MM.1S (cell line): ENCODE data around the gene BTN3A1.

Experiments used
- DNase-seq: peaks from one replicate; pipeline ENCODE4 v3.0.0-alpha.2; 2015
- H2AFZ ChIP-seq: fragments of 300-600 bp; sonication (generic); 2 replicates; pipeline ENCODE4 v1.6.0; 2016; ENCODE audit warnings: antibody characterized with exemption, low read length
- H3F3A ChIP-seq: fragments of 300-600 bp; sonication (generic); 2 replicates; pipeline ENCODE4 v1.6.1; 2016; ENCODE audit warnings: mild to moderate bottlenecking, antibody characterized with exemption, low read length, moderate library complexity, mixed read lengths; ENCODE audit not compliant: insufficient read depth
- H3K27ac ChIP-seq: fragments of 300-600 bp; sonication (generic); 2 replicates; pipeline ENCODE4 v1.5.1; 2016; ENCODE audit warnings: mild to moderate bottlenecking, low read length
- H3K27me3 ChIP-seq: fragments of 300-600 bp; sonication (generic); replicated peaks from 2 replicates; pipeline ENCODE4 v1.6.0; 2016; ENCODE audit warnings: low read length; ENCODE audit not compliant: insufficient read depth
- H3K36me3 ChIP-seq: fragments of 300-600 bp; sonication (generic); replicated peaks from 2 replicates; pipeline ENCODE4 v1.6.1; 2016; ENCODE audit warnings: mild to moderate bottlenecking, low read length, mixed read lengths; ENCODE audit not compliant: insufficient read depth
- H3K4me1 ChIP-seq: fragments of 300-600 bp; sonication (generic); 2 replicates; pipeline ENCODE4 v1.6.1; 2016; ENCODE audit warnings: low read length, mixed read lengths
- H3K4me2 ChIP-seq: fragments of 300-600 bp; sonication (generic); 2 replicates; pipeline ENCODE4 v1.6.0; 2016; ENCODE audit warnings: low read depth, low read length
- H3K4me3 ChIP-seq: fragments of 300-600 bp; sonication (generic); 2 replicates; pipeline ENCODE4 v1.5.1; 2016; ENCODE audit warnings: low read length, mixed read lengths
- H3K79me2 ChIP-seq: fragments of 300-600 bp; sonication (generic); 2 replicates; pipeline ENCODE4 v1.6.1; 2016; ENCODE audit warnings: mixed run types, low read length, mixed read lengths
- H3K9ac ChIP-seq: fragments of 300-600 bp; sonication (generic); 2 replicates; pipeline ENCODE4 v1.6.1; 2016; ENCODE audit warnings: low read length, mixed read lengths
- H3K9me2 ChIP-seq: fragments of 300-600 bp; sonication (generic); replicated peaks from 2 replicates; pipeline ENCODE4 v1.6.1; 2016; ENCODE audit warnings: mild to moderate bottlenecking, low read length, mixed read lengths; ENCODE audit not compliant: insufficient read depth
- H3K9me3 ChIP-seq: fragments of 300-600 bp; sonication (generic); replicated peaks from 2 replicates; pipeline ENCODE4 v1.6.1; 2016; ENCODE audit warnings: mild to moderate bottlenecking, low read length, mixed read lengths; ENCODE audit not compliant: insufficient read depth
- H4K20me1 ChIP-seq: fragments of 300-600 bp; sonication (generic); 2 replicates; pipeline ENCODE4 v1.6.1; 2016; ENCODE audit warnings: mild to moderate bottlenecking, low read length, moderate library complexity, mixed read lengths; ENCODE audit not compliant: insufficient read depth
- EZH2 ChIP-seq: fragments of 300-600 bp; sonication (generic); optimal IDR thresholded peaks from 2 replicates; pipeline ENCODE3; 2017; ENCODE audit warnings: low read depth, mild to moderate bottlenecking, antibody characterized with exemption, low read length, mixed read lengths
- EZH2phosphoT487 ChIP-seq: fragments of 300-600 bp; sonication (generic); IDR thresholded peaks from 2 replicates; pipeline ENCODE4 v1.6.1; 2018; ENCODE audit warnings: antibody characterized with exemption, low read length
- TF ChIP-seq, protein P1 (sequence below): fragments of 300-600 bp; sonication (generic); IDR thresholded peaks from 2 replicates; pipeline ENCODE4 v1.5.1; 2016; ENCODE audit warnings: antibody characterized with exemption, low read length, mixed read lengths

The BTN3A1 gene

DNA sequence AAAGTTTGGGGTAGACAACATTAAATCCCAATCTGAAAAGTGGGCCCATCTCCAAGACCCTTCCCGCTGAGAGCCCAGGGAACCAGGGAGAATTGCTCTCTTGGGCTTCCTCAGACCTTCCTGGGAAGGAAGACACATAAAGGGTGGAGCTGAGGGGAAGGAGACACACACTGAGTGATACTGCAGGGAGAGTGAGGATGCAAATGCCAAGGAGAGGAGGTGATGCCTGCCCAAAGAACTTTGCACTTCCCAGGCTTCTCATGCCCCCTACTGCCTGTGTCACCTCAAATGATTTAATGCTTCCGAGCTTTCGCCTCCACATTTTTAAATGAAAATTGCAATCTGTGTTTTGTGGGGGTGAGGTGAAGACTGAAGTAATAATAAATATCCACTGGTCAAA lies 48.2 kb downstream of the BTN3A1 start:
- no peak overlapping the region for H3K4me2 ChIP-seq
- 0 out of 2 replicates have a peak, but pooled peaks cover 5% of the 10 kb centered on the region for H3F3A ChIP-seq
- no peaks in the 10 kb centered on the region for H3K27me3 ChIP-seq
- H3K9ac ChIP-seq = no peak overlapping the region
- no peak overlapping the region for H3K4me3 ChIP-seq
- no peak for DNase-seq
- no peak overlapping the region for H2AFZ ChIP-seq
- no peak overlapping the region for H3K27ac ChIP-seq
- no peaks in the 10 kb centered on the region for H4K20me1 ChIP-seq
- H3K36me3 ChIP-seq = no peaks in the 10 kb centered on the region
- no peak for TF ChIP-seq EZH2phosphoT487
- TF ChIP-seq, protein P1, sequence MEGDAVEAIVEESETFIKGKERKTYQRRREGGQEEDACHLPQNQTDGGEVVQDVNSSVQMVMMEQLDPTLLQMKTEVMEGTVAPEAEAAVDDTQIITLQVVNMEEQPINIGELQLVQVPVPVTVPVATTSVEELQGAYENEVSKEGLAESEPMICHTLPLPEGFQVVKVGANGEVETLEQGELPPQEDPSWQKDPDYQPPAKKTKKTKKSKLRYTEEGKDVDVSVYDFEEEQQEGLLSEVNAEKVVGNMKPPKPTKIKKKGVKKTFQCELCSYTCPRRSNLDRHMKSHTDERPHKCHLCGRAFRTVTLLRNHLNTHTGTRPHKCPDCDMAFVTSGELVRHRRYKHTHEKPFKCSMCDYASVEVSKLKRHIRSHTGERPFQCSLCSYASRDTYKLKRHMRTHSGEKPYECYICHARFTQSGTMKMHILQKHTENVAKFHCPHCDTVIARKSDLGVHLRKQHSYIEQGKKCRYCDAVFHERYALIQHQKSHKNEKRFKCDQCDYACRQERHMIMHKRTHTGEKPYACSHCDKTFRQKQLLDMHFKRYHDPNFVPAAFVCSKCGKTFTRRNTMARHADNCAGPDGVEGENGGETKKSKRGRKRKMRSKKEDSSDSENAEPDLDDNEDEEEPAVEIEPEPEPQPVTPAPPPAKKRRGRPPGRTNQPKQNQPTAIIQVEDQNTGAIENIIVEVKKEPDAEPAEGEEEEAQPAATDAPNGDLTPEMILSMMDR = no peak
- TF ChIP-seq EZH2 = no peak
- no peaks in the 10 kb centered on the region for H3K9me2 ChIP-seq
- no peaks in the 10 kb centered on the region for H3K79me2 ChIP-seq
- no peaks in the 10 kb centered on the region for H3K9me3 ChIP-seq
- H3K4me1 ChIP-seq = peaks cover 12% of the 10 kb centered on the region

DNA sequence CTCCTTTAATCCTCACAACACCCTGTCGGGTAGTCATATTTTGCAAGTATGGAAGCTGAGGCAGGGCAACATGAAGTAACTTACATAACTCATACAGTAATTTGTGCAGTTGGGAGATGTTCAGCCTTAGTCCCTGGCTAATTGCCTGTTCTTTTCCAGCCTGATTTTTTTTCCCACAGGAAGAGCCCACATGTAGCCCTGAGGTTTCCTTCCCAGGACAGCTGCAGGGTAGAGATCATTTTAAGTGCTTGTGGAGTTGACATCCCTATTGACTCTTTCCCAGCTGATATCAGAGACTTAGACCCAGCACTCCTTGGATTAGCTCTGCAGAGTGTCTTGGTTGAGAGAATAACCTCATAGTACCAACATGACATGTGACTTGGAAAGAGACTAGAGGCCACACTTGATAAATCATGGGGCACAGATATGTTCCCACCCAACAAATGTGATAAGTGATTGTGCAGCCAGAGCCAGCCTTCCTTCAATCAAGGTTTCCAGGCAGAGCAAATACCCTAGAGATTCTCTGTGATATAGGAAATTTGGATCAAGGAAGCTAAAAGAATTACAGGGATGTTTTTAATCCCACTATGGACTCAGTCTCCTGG lies 50.7 kb downstream of the BTN3A1 start:
- Histone ChIP-seq H3F3A (no peaks in the 10 kb centered on the region), H3K4me3 (no peak overlapping the region), H3K4me1 (0 out of 2 replicates have a peak, but pooled peaks cover 4% of the 10 kb centered on the region), H4K20me1 (no peaks in the 10 kb centered on the region), H3K9ac (no peak overlapping the region), H3K9me2 (no peaks in the 10 kb centered on the region), H3K9me3 (no peaks in the 10 kb centered on the region), H3K27ac (no peak overlapping the region), H2AFZ (no peak overlapping the region), H3K36me3 (no peaks in the 10 kb centered on the region), H3K79me2 (peaks cover under 1% of the 10 kb centered on the region), H3K4me2 (no peak overlapping the region), H3K27me3 (no peaks in the 10 kb centered on the region)
- TF ChIP-seq EZH2phosphoT487 = no peak
- TF ChIP-seq EZH2 = no peak
- TF ChIP-seq, protein P1 = no peak
- no peak for DNase-seq

DNA sequence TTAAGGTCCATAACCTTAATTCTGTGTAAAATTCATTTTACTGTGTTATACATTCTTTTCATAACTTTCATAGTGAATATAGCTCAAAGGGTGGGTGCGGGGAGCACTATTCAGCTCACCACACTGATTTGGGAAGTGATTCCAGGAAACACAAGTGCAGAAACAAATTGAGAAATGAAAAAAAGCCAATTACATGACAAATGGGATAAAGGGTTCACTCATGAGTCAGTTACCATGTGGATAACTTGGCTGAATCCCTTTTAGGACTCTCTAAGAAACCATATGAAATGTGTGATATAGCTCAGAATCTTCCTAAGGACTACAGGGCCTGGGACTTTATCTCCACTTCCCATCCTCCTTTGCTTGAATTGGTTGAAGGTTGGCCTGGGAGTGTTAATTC lies 52.6 kb downstream of the BTN3A1 start:
- Histone ChIP-seq H3K36me3 (0 out of 2 replicates have a peak, but pooled peaks cover under 1% of the 10 kb centered on the region), H3K9me3 (no peaks in the 10 kb centered on the region), H3K4me2 (no peak overlapping the region), H3K79me2 (peaks cover 18% of the 10 kb centered on the region), H4K20me1 (no peaks in the 10 kb centered on the region), H2AFZ (no peak overlapping the region), H3K9me2 (no peaks in the 10 kb centered on the region), H3K27me3 (no peaks in the 10 kb centered on the region), H3K27ac (no peak overlapping the region), H3K4me1 (0 out of 2 replicates have a peak, but pooled peaks cover 7% of the 10 kb centered on the region), H3K4me3 (no peak overlapping the region), H3K9ac (no peak overlapping the region), H3F3A (no peaks in the 10 kb centered on the region)
- no peak for DNase-seq
- no peak for TF ChIP-seq EZH2
- no peak for TF ChIP-seq EZH2phosphoT487
- TF ChIP-seq, protein P1 = no peak
